Esophagus muscularis mucosa (tissue), 4 donors: ENCODE data around the gene MINAR1. TPM values are rescaled to one million over a fixed set of nuclear protein-coding genes. Genes with fewer than 3 reads are reported as not detected.

Experiments
- DNase-seq: peaks from one replicate; pipeline ENCODE4 v3.0.0-alpha.2; 2017; ENCODE audit errors: extremely low spot score
- H3K27ac ChIP-seq, 4 donors: fragments of 200-600 bp; sonication (generic); replicated peaks in 1 of 4; 1 replicate in 3 of 4; 2 replicates in 1 of 4; pipeline ENCODE4 v1.5.1; 2016 to 2019; ENCODE audit warnings: mild to moderate bottlenecking in 1 of 4
- H3K27me3 ChIP-seq, 4 donors: fragments of 200-600 bp; sonication (generic); one replicate each; pipeline versions ENCODE4 v1.5.1 to v1.6.0; 2016 to 2019
- H3K36me3 ChIP-seq, 4 donors: fragments of 200-600 bp; sonication (generic); one replicate each; pipeline ENCODE4 v1.5.1; 2016 to 2019
- H3K4me1 ChIP-seq, 4 donors: fragments of 200-600 bp; sonication (generic); one replicate each; pipeline ENCODE4 v1.5.1; 2016 to 2019
- H3K4me3 ChIP-seq, 4 donors: fragments of 200-600 bp; sonication (generic); 1 replicate in 2 of 4; 2 replicates in 2 of 4; pipeline ENCODE4 v1.5.1; 2016 to 2019; ENCODE audit warnings: mild to moderate bottlenecking in 4 of 4, moderate library complexity in 1 of 4
- H3K9me3 ChIP-seq, 4 donors: fragments of 200-600 bp; sonication (generic); 1 replicate in 3 of 4; 2 replicates in 1 of 4; pipeline ENCODE4 v1.5.1; 2016 to 2019
- CTCF ChIP-seq, 3 experiments: fragments of 200-600 bp in 2 of 3; fragments of 450-650 bp in 1 of 3; sonication (generic) in 2 of 3; IDR thresholded peaks; one replicate each; pipeline ENCODE4 v1.5.1; 2017 to 2019; ENCODE audit warnings: antibody characterized with exemption in 3 of 3, mild to moderate bottlenecking in 2 of 3, moderate library complexity in 1 of 3
- EP300 ChIP-seq: sonication (generic); formaldehyde crosslinking; IDR thresholded peaks from one replicate; pipeline ENCODE4 v1.6.1; 2017; ENCODE audit warnings: antibody characterized with exemption
- POLR2A ChIP-seq: fragments of 450-650 bp; IDR thresholded peaks from one replicate; pipeline ENCODE4 v1.6.1; 2017; ENCODE audit warnings: antibody characterized with exemption, moderate library complexity, mild to moderate bottlenecking, low read depth
- POLR2AphosphoS5 ChIP-seq, 2 donors: sonication (generic); formaldehyde crosslinking; IDR thresholded peaks; one replicate each; pipeline ENCODE4 v1.6.1; 2017; ENCODE audit warnings: antibody characterized with exemption in 2 of 2
- WGBS: methylation state at CpG from one replicate; pipeline ENCODE4 v1.1.5; 2018; 5-methylcytosine and 5-hydroxymethylcytosine counted together
- intact Hi-C: fragments of 100-400 bp; cut with DNase I; formaldehyde crosslinking; loops from one replicate; pipeline ENCODE4 v1.15.1; 2023
- total RNA-seq, 4 donors: library from RNA; depleted of rRNA; stranded (reverse); fragments of >200 nt; gene quantifications; one replicate each; pipeline versions ENCODE4 v1.1.0 to v1.2.1, GENCODE V29; 2016

Gene MINAR1
- total RNA-seq, 4 donors from 2014 or later: 0.13 to 0.75 (median 0.46) TPM

GRCh38 chr15:79442911-79443310, 10.8 kb downstream of the MINAR1 start:
- Histone ChIP-seq H3K36me3 (no peaks in the 10 kb centered on the region), H3K9me3 (peaks cover 0 to 21% (median 13%) of the 10 kb centered on the region in 4 donors), H3K27me3 (peaks cover 0 to under 1% (median 0%) of the 10 kb centered on the region in 4 donors), H3K27ac (no peak overlapping the region), H3K4me3 (no peak overlapping the region), H3K4me1 (no peaks in the 10 kb centered on the region)
- intact Hi-C loops: no loop called here
- no peak for TF ChIP-seq EP300
- no peak for TF ChIP-seq POLR2AphosphoS5 (IDR thresholded peaks at IDR 0.05)
- no peak for TF ChIP-seq CTCF (IDR thresholded peaks at IDR 0.05)
- no peak for DNase-seq
- 74% methylated on average over 4 of the region's 4 CpGs for WGBS

- H3K27ac ChIP-seq: no peak overlapping the region
- H3K9me3 ChIP-seq: peaks cover 0 to 21% (median 13%) of the 10 kb centered on the region in 4 donors
- peaks cover 0 to 37% (median 3%) of the 10 kb centered on the region in 4 donors for H3K27me3 ChIP-seq
- H3K36me3 ChIP-seq: no peaks in the 10 kb centered on the region
- H3K4me3 ChIP-seq: no peak overlapping the region
- WGBS: 100% methylated on average over 1 of the region's 1 CpG
- TF ChIP-seq POLR2A (no peak), EP300 (no peak), CTCF (IDR thresholded peaks at IDR 0.05) (no peak), POLR2AphosphoS5 (IDR thresholded peaks at IDR 0.05) (no peak)
- no peak for DNase-seq
- intact Hi-C loops: no loop called here
- no peaks in the 10 kb centered on the region for H3K4me1 ChIP-seq
These were observed 14.9 kb downstream of the MINAR1 start for GRCh38 chr15:79447060-79447459.

GRCh38 chr15:79450648-79451047, 18.5 kb downstream of the MINAR1 start:
- no peak overlapping the region for H3K27ac ChIP-seq
- WGBS: 85% methylated on average over 3 of the region's 3 CpGs
- intact Hi-C loops: no loop called here
- H3K27me3 ChIP-seq: peaks cover 0 to 38% (median 3%) of the 10 kb centered on the region in 4 donors
- no peaks in the 10 kb centered on the region for H3K4me1 ChIP-seq
- H3K36me3 ChIP-seq: no peaks in the 10 kb centered on the region
- DNase-seq: peak; percentile 64
- peaks cover 0 to 16% (median 9%) of the 10 kb centered on the region in 4 donors for H3K9me3 ChIP-seq
- no peak overlapping the region for H3K4me3 ChIP-seq
- no peak for TF ChIP-seq POLR2AphosphoS5 (IDR thresholded peaks at IDR 0.05)
- TF ChIP-seq EP300: no peak
- TF ChIP-seq CTCF (IDR thresholded peaks at IDR 0.05): no peak
- TF ChIP-seq POLR2A: no peak

GRCh38 chr15:79451361-79451999, 19.3 kb downstream of the MINAR1 start:
- peak; percentile 68 for DNase-seq
- H3K36me3 ChIP-seq: no peaks in the 10 kb centered on the region
- WGBS: 27% methylated on average over 12 of the region's 17 CpGs
- no peak overlapping the region for H3K4me3 ChIP-seq
- H3K27ac ChIP-seq: no peak overlapping the region
- H3K27me3 ChIP-seq: peaks cover 0 to 41% (median 3%) of the 10 kb centered on the region in 4 donors
- TF ChIP-seq POLR2A (no peak), EP300 (no peak), POLR2AphosphoS5 (IDR thresholded peaks at IDR 0.05) (no peak), CTCF (IDR thresholded peaks at IDR 0.05) (no peak)
- intact Hi-C loops: no loop called here
- H3K4me1 ChIP-seq: no peaks in the 10 kb centered on the region
- peaks cover 0 to 10% (median 5%) of the 10 kb centered on the region in 4 donors for H3K9me3 ChIP-seq
